NB4 (cell line): ENCODE measurements around the gene KLF3.

ENCODE experiments used
- CTCF ChIP-seq: IDR thresholded peaks from one replicate; pipeline ENCODE4 v1.5.1; 2012; ENCODE audit warnings: low read depth, low read length
- MAX ChIP-seq: IDR thresholded peaks from 2 replicates; pipeline ENCODE4 v1.6.1; 2011; ENCODE audit warnings: low read depth, low read length
- MYC ChIP-seq: IDR thresholded peaks from 2 replicates; pipeline ENCODE4 v1.6.1; 2011; ENCODE audit warnings: low read depth, low read length
- POLR2A ChIP-seq: IDR thresholded peaks from 2 replicates; pipeline ENCODE4 v1.6.1; 2011; ENCODE audit warnings: mild to moderate bottlenecking; ENCODE audit not compliant: insufficient read length; ENCODE audit errors: extremely low read depth

GRCh38 chr4:38710053-38710452 lies 46.1 kb downstream of the KLF3 start:
- TF ChIP-seq MYC (no peak), CTCF (no peak), POLR2A (no peak), MAX (no peak)
